ENCODE measurements around the gene ZCCHC7.
"Not testable (repeated sequence)": the region's sequence is repeated elsewhere in the genome, so short reads cannot be mapped to it uniquely, and the experiment has no call there.

ZCCHC7 gene

GRCh38 chr9:37119907-37120842 lies at the start of gene ZCCHC7:
TSS of gene ZCCHC7 (plus strand) at chr9:37120574.
- H3K79me2 ChIP-seq (ENCODE audit: control insufficient read depth, low read length) = peaks cover 49% of the 10 kb centered on the region
- H3K9me2 ChIP-seq (replicated peaks; ENCODE audit: control insufficient read depth, low read length) = no peaks in the 10 kb centered on the region
- H3K27me3 ChIP-seq (ENCODE audit: control insufficient read depth, low read length) = no peaks in the 10 kb centered on the region
- H4K20me1 ChIP-seq (ENCODE audit: control insufficient read depth, insufficient read depth, low read depth, low read length) = peaks cover 2% of the 10 kb centered on the region; the same call in 1 of the 2 replicates
- no peak for TF ChIP-seq EZH2phosphoT487 (IDR thresholded peaks at IDR 0.05; ENCODE audit: borderline replicate concordance, low read length)
- TF ChIP-seq CTCF (IDR thresholded peaks at IDR 0.05; ENCODE audit: low read depth, low read length, poor library complexity, severe bottlenecking) = no peak
- H3K4me3 ChIP-seq (ENCODE audit: low read length) = peak within 1 kb of the TSS; percentile 96
- H3K4me1 ChIP-seq (ENCODE audit: control insufficient read depth, low read length) = peaks cover 47% of the 10 kb centered on the region
- H3K9me3 ChIP-seq (ENCODE audit: control insufficient read depth, insufficient read depth, low read length) = peaks cover 5% of the 10 kb centered on the region
- H3F3A ChIP-seq (ENCODE audit: control insufficient read depth, insufficient read depth) = 0 out of 2 replicates have a peak, but pooled peaks cover 8% of the 10 kb centered on the region
- peak within 1 kb of the TSS; percentile 63 for H3K4me2 ChIP-seq (ENCODE audit: low read length)
- peak within 1 kb of the TSS; percentile 81 for H3K27ac ChIP-seq (ENCODE audit: low read depth, low read length)
- H3K36me3 ChIP-seq (ENCODE audit: control insufficient read depth, low read length) = peaks cover 42% of the 10 kb centered on the region

GRCh38 chr9:37074790-37075189 lies 45.6 kb upstream of the ZCCHC7 start:
- H3K9me3 ChIP-seq (ENCODE audit: control insufficient read depth, insufficient read depth, low read length); H3K27me3 ChIP-seq (ENCODE audit: control insufficient read depth, low read length); H3K9me2 ChIP-seq (replicated peaks; ENCODE audit: control insufficient read depth, low read length); H3K36me3 ChIP-seq (ENCODE audit: control insufficient read depth, low read length); H4K20me1 ChIP-seq (ENCODE audit: control insufficient read depth, insufficient read depth, low read depth, low read length): not testable (repeated sequence)
- Histone ChIP-seq H3K4me3 (ENCODE audit: low read length) (peak overlapping the region; percentile 62), H3F3A (ENCODE audit: control insufficient read depth, insufficient read depth) (peaks cover 41% of the 10 kb centered on the region), H3K27ac (ENCODE audit: low read depth, low read length) (peak overlapping the region; percentile 97), H3K79me2 (ENCODE audit: control insufficient read depth, low read length) (peaks cover 21% of the 10 kb centered on the region), H3K4me2 (ENCODE audit: low read length) (peak overlapping the region; percentile 86), H3K4me1 (ENCODE audit: control insufficient read depth, low read length) (peaks cover 87% of the 10 kb centered on the region)

GRCh38 chr9:37079370-37080164 lies 40.8 kb upstream of the ZCCHC7 start:
- H3K79me2 ChIP-seq (ENCODE audit: control insufficient read depth, low read length) = peaks cover 68% of the 10 kb centered on the region
- H3K4me1 ChIP-seq (ENCODE audit: control insufficient read depth, low read length) = peaks cover 74% of the 10 kb centered on the region
- peaks cover 3% of the 10 kb centered on the region; the same call in 1 of the 2 replicates for H4K20me1 ChIP-seq (ENCODE audit: control insufficient read depth, insufficient read depth, low read depth, low read length)
- H3K4me2 ChIP-seq (ENCODE audit: low read length) = peak overlapping the region; percentile 72
- H3K27me3 ChIP-seq (ENCODE audit: control insufficient read depth, low read length) = no peaks in the 10 kb centered on the region
- peak overlapping the region; percentile 95 for H3K4me3 ChIP-seq (ENCODE audit: low read length)
- H3K9me3 ChIP-seq (ENCODE audit: control insufficient read depth, insufficient read depth, low read length) = no peaks in the 10 kb centered on the region
- TF ChIP-seq EZH2phosphoT487 (IDR thresholded peaks at IDR 0.05; ENCODE audit: borderline replicate concordance, low read length) (no peak), CTCF (IDR thresholded peaks at IDR 0.05; ENCODE audit: low read depth, low read length, poor library complexity, severe bottlenecking) (no peak)
- peak overlapping the region; percentile 77 for H3K27ac ChIP-seq (ENCODE audit: low read depth, low read length)
- H3F3A ChIP-seq (ENCODE audit: control insufficient read depth, insufficient read depth) = peaks cover 42% of the 10 kb centered on the region
- H3K9me2 ChIP-seq (replicated peaks; ENCODE audit: control insufficient read depth, low read length) = no peaks in the 10 kb centered on the region
- H3K36me3 ChIP-seq (ENCODE audit: control insufficient read depth, low read length) = peaks cover 46% of the 10 kb centered on the region

GRCh38 chr9:37080165-37080628 lies 40.2 kb upstream of the ZCCHC7 start:
- H3K27me3 ChIP-seq (ENCODE audit: control insufficient read depth, low read length); H4K20me1 ChIP-seq (ENCODE audit: control insufficient read depth, insufficient read depth, low read depth, low read length); H3K9me3 ChIP-seq (ENCODE audit: control insufficient read depth, insufficient read depth, low read length); H3K9me2 ChIP-seq (replicated peaks; ENCODE audit: control insufficient read depth, low read length): not testable (repeated sequence)
- H3F3A ChIP-seq (ENCODE audit: control insufficient read depth, insufficient read depth) = peaks cover 42% of the 10 kb centered on the region
- peak overlapping the region; percentile 77 for H3K27ac ChIP-seq (ENCODE audit: low read depth, low read length)
- peak overlapping the region; percentile 72 for H3K4me2 ChIP-seq (ENCODE audit: low read length)
- H3K79me2 ChIP-seq (ENCODE audit: control insufficient read depth, low read length) = peaks cover 75% of the 10 kb centered on the region
- peaks cover 76% of the 10 kb centered on the region for H3K4me1 ChIP-seq (ENCODE audit: control insufficient read depth, low read length)
- peaks cover 49% of the 10 kb centered on the region for H3K36me3 ChIP-seq (ENCODE audit: control insufficient read depth, low read length)
- H3K4me3 ChIP-seq (ENCODE audit: low read length) = peak overlapping the region; percentile 95

- peaks cover 61% of the 10 kb centered on the region for H3K36me3 ChIP-seq (ENCODE audit: control insufficient read depth, low read length)
- peaks cover 76% of the 10 kb centered on the region for H3K4me1 ChIP-seq (ENCODE audit: control insufficient read depth, low read length)
- H3K9me3 ChIP-seq (ENCODE audit: control insufficient read depth, insufficient read depth, low read length); H3K9me2 ChIP-seq (replicated peaks; ENCODE audit: control insufficient read depth, low read length); H3K27me3 ChIP-seq (ENCODE audit: control insufficient read depth, low read length): not testable (repeated sequence)
- peak overlapping the region; percentile 72 for H3K4me2 ChIP-seq (ENCODE audit: low read length)
- peak overlapping the region; percentile 95 for H3K4me3 ChIP-seq (ENCODE audit: low read length)
- H3K79me2 ChIP-seq (ENCODE audit: control insufficient read depth, low read length) = peaks cover 86% of the 10 kb centered on the region
- H3F3A ChIP-seq (ENCODE audit: control insufficient read depth, insufficient read depth) = peaks cover 32% of the 10 kb centered on the region
- H3K27ac ChIP-seq (ENCODE audit: low read depth, low read length) = peak overlapping the region; percentile 77
- peaks cover 12% of the 10 kb centered on the region for H4K20me1 ChIP-seq (ENCODE audit: control insufficient read depth, insufficient read depth, low read depth, low read length)
Observed at GRCh38 chr9:37081507-37081906, 38.9 kb upstream of the ZCCHC7 start.
